OCI-LY7 (cell line): ENCODE results near the gene NF1.

ENCODE experiments used
- CTCF ChIP-seq: fragments of 200-600 bp; sonication (generic); conservative IDR thresholded peaks from 2 replicates; pipeline ENCODE4 v1.5.1; 2014; ENCODE audit warnings: mild to moderate bottlenecking, antibody characterized with exemption, low read length, moderate library complexity, mixed read lengths
- EZH2phosphoT487 ChIP-seq: fragments of 200-600 bp; sonication (generic); IDR thresholded peaks from 2 replicates; pipeline ENCODE4 v1.6.1; 2018; ENCODE audit warnings: low read depth, borderline replicate concordance, mild to moderate bottlenecking, mixed run types, antibody characterized with exemption, low read length, moderate library complexity, mixed read lengths

GRCh38 chr17:31251970-31252328 lies 157.2 kb downstream of the NF1 start:
- TF ChIP-seq CTCF (no peak), EZH2phosphoT487 (no peak)
